ENCODE measurements around the gene GPR150. TPM values are rescaled to one million over a fixed set of nuclear protein-coding genes. Genes with fewer than 3 reads are reported as not detected.

GPR150 gene
- 0.14 TPM for total RNA-seq
- long read RNA-seq: 0 reads

DNA sequence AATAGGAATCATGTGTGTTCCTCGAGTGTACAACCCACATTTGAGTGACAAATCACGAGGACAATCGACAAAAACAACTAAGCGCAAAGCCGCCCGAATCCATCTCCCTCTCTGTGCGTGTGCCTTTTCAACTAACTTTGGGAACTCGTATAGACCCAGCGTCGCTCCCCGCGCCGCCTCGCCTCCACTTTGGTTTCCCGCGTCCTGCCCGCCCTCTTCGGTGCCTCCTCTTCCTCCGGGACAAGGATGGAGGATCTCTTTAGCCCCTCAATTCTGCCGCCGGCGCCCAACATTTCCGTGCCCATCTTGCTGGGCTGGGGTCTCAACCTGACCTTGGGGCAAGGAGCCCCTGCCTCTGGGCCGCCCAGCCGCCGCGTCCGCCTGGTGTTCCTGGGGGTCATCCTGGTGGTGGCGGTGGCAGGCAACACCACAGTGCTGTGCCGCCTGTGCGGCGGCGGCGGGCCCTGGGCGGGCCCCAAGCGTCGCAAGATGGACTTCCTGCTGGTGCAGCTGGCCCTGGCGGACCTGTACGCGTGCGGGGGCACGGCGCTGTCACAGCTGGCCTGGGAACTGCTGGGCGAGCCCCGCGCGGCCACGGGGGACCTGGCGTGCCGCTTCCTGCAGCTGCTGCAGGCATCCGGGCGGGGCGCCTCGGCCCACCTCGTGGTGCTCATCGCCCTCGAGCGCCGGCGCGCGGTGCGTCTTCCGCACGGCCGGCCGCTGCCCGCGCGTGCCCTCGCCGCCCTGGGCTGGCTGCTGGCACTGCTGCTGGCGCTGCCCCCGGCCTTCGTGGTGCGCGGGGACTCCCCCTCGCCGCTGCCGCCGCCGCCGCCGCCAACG is at the start of gene GPR150:
Gene GPR150 (plus strand): TSS at position 58 of the 840 bp plus-strand sequence. CDS start 189 bp downstream, at position 247.
- Histone ChIP-seq H3K27ac (replicated peaks) (no peak within 1 kb of the TSS), H3K4me3 (peak within 1 kb of the TSS; percentile 76), H3K4me1 (peaks cover 24% of the 10 kb centered on the region), H3K27me3 (ENCODE audit: low read depth) (peaks cover 8% of the 10 kb centered on the region), H3K9me3 (replicated peaks) (no peaks in the 10 kb centered on the region), H3K36me3 (no peaks in the 10 kb centered on the region)
- peak; percentile 44 for DNase-seq
- intact Hi-C loops (cut with micrococcal nuclease): no loop called here
- TF ChIP-seq, protein P1, sequence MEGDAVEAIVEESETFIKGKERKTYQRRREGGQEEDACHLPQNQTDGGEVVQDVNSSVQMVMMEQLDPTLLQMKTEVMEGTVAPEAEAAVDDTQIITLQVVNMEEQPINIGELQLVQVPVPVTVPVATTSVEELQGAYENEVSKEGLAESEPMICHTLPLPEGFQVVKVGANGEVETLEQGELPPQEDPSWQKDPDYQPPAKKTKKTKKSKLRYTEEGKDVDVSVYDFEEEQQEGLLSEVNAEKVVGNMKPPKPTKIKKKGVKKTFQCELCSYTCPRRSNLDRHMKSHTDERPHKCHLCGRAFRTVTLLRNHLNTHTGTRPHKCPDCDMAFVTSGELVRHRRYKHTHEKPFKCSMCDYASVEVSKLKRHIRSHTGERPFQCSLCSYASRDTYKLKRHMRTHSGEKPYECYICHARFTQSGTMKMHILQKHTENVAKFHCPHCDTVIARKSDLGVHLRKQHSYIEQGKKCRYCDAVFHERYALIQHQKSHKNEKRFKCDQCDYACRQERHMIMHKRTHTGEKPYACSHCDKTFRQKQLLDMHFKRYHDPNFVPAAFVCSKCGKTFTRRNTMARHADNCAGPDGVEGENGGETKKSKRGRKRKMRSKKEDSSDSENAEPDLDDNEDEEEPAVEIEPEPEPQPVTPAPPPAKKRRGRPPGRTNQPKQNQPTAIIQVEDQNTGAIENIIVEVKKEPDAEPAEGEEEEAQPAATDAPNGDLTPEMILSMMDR (IDR thresholded peaks at IDR 0.05; ENCODE audit: borderline replicate concordance): no peak

DNA sequence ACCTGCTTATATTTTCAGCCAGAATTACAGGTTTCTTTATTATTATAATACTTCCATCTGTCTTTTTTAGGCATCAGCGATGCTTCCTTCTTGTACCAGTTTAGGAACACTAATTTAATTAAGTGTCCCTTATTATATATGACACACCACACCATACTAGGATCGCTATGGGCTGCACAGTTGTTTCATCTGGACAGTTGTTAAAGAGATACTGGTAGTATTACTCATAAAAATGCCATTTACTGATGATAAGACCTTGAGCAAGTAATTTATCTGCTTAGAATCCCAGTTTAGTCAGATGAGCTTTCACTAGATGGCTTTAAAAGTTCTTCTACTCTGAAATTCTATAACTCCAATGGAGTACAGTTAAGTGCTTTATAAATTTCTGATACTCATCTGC is 47.9 kb upstream of the GPR150 start:
- DNase-seq: no peak
- H3K27me3 ChIP-seq (ENCODE audit: low read depth): no peaks in the 10 kb centered on the region
- TF ChIP-seq, protein P1 (IDR thresholded peaks at IDR 0.05; ENCODE audit: borderline replicate concordance): no peak
- no peak overlapping the region for H3K27ac ChIP-seq (replicated peaks)
- peaks cover 32% of the 10 kb centered on the region for H3K36me3 ChIP-seq
- H3K4me3 ChIP-seq: no peak overlapping the region
- H3K4me1 ChIP-seq: no peaks in the 10 kb centered on the region
- peaks cover 21% of the 10 kb centered on the region for H3K9me3 ChIP-seq (replicated peaks)
- intact Hi-C loops (cut with micrococcal nuclease): no loop called here

DNA sequence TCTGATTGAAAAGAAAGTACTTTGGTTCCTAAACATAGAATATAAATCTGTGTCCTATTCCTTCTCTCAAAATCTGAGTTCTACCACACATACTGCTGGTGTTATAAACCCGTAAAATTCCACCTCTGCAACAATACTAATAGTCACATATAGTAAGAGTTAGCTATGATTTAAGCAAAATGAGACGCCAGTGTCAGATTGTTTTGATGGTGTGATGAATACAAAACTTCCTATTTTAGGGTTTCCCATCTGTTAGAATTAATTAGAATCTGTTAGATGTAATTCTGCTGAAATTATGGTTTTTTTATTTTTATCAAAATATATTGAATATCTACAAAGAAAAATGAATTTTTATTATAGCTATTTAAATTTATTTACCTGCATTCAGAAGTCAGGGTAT is 38.3 kb upstream of the GPR150 start:
- no peaks in the 10 kb centered on the region for H3K9me3 ChIP-seq (replicated peaks)
- H3K4me3 ChIP-seq: no peak overlapping the region
- no peaks in the 10 kb centered on the region for H3K27me3 ChIP-seq (ENCODE audit: low read depth)
- no peaks in the 10 kb centered on the region for H3K4me1 ChIP-seq
- intact Hi-C loops (cut with micrococcal nuclease): no loop called here
- no peak overlapping the region for H3K27ac ChIP-seq (replicated peaks)
- DNase-seq: no peak
- peaks cover 11% of the 10 kb centered on the region for H3K36me3 ChIP-seq
- TF ChIP-seq, protein P1 (IDR thresholded peaks at IDR 0.05; ENCODE audit: borderline replicate concordance): no peak

DNA sequence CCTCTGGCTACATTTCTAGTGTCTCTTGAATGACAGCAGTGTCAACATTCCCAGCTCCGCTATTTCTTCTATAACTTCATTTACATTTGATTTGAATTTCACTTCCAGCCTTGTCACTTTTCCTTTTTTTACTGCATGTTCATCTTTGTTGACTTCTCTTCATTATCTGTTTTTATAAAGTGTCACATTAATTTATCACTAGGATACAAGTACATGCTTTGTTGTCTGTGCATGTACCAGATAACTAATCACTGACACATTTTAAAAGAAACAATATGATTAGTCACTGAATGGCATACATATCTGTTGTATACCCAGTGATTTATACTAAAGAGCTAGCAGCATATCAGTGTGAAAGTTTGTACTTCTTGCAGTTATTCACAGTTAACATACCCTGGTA is 35.9 kb upstream of the GPR150 start:
- peaks cover 11% of the 10 kb centered on the region for H3K36me3 ChIP-seq
- no peaks in the 10 kb centered on the region for H3K4me1 ChIP-seq
- H3K9me3 ChIP-seq (replicated peaks): no peaks in the 10 kb centered on the region
- no peak overlapping the region for H3K4me3 ChIP-seq
- no peaks in the 10 kb centered on the region for H3K27me3 ChIP-seq (ENCODE audit: low read depth)
- TF ChIP-seq, protein P1 (IDR thresholded peaks at IDR 0.05; ENCODE audit: borderline replicate concordance): no peak
- intact Hi-C loops (cut with micrococcal nuclease): no loop called here
- no peak overlapping the region for H3K27ac ChIP-seq (replicated peaks)
- no peak for DNase-seq

DNA sequence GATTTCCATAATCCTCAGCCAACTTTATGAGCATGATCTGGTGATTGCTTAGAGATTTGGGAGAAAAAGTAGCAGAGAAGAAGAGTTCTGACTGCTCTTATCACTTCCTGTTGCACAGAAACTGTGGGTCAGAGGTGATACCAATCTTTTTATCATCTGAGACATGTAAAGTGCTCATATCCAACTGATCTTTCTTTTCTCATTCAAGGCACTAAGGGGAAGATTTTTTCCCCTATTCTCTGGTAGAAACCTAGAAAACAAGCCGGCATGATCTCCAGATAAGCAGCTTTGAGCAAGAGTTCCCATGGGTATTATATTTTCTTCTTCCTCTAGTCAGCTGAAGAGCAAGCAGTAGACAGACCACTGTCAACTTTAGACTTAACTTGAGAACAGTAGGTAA is 29.0 kb upstream of the GPR150 start:
- intact Hi-C loops (cut with micrococcal nuclease): no loop called here
- H3K9me3 ChIP-seq (replicated peaks): no peaks in the 10 kb centered on the region
- no peaks in the 10 kb centered on the region for H3K27me3 ChIP-seq (ENCODE audit: low read depth)
- no peak for DNase-seq
- no peak overlapping the region for H3K27ac ChIP-seq (replicated peaks)
- no peaks in the 10 kb centered on the region for H3K36me3 ChIP-seq
- peaks cover 2% of the 10 kb centered on the region for H3K4me1 ChIP-seq
- TF ChIP-seq, protein P1 (IDR thresholded peaks at IDR 0.05; ENCODE audit: borderline replicate concordance): no peak
- H3K4me3 ChIP-seq: no peak overlapping the region
